Calu3 (cell line): Measurements from ENCODE around the gene CALD1. TPM values are rescaled to one million over a fixed set of nuclear protein-coding genes. Genes with fewer than 3 reads are reported as not detected.

Source experiments
- BruUV-seq: library from RNA; stranded (reverse); fragments of 400-500 nt; replicated peaks from 2 replicates; lab custom pipeline; 2021; lab: Mats Ljungman, UMichigan
- CTCF ChIA-PET: fragments of 300-600 bp; sonication (Branson Sonifier 250); formaldehyde crosslinking; loops from one replicate; lab custom pipeline; 2022; ENCODE audit warnings: antibody characterized with exemption; lab: Charles Lee
- DNase-seq: peaks from one replicate; pipeline ENCODE4 v3.0.0; 2022
- H3K27ac Mint-ChIP-seq: one replicate; pipeline ENCODE4 v1.8.0; 2022; ENCODE audit warnings: mixed read lengths; ENCODE audit not compliant: unreplicated experiment
- H3K27me3 Mint-ChIP-seq: one replicate; pipeline ENCODE4 v1.8.0; 2022; ENCODE audit warnings: mixed read lengths; ENCODE audit not compliant: unreplicated experiment
- H3K36me3 Mint-ChIP-seq: one replicate; pipeline ENCODE4 v1.8.0; 2022; ENCODE audit warnings: mild to moderate bottlenecking, moderate library complexity, mixed read lengths; ENCODE audit not compliant: insufficient read depth, unreplicated experiment
- H3K4me1 Mint-ChIP-seq: one replicate; pipeline ENCODE4 v1.8.0; 2022; ENCODE audit warnings: mild to moderate bottlenecking, low read depth, mixed read lengths; ENCODE audit not compliant: unreplicated experiment
- H3K4me3 Mint-ChIP-seq: one replicate; pipeline ENCODE4 v1.8.0; 2022; ENCODE audit warnings: mild to moderate bottlenecking, low read depth, moderate library complexity, mixed read lengths; ENCODE audit not compliant: unreplicated experiment
- H3K9me3 Mint-ChIP-seq: one replicate; pipeline ENCODE4 v1.8.0; 2022; ENCODE audit warnings: low read depth, mixed read lengths; ENCODE audit not compliant: unreplicated experiment
- intact Hi-C: fragments of 100-400 bp; cut with micrococcal nuclease; formaldehyde crosslinking; loops from one replicate; pipeline ENCODE4 v1.10.0; 2022; ENCODE audit not compliant: unreplicated experiment
- total RNA-seq: library from RNA; stranded (reverse); gene quantifications from 2 replicates; pipeline ENCODE4 v1.2.3, GENCODE V29; 2022
- TF ChIP-seq, protein P1 (sequence below): fragments of 200-600 bp; IDR thresholded peaks from one replicate; pipeline ENCODE4 v1.8.0; 2022; ENCODE audit warnings: antibody characterized with exemption; ENCODE audit not compliant: unreplicated experiment

Gene CALD1
- total RNA-seq, 1 experiment from 2014 or later: 9.3 TPM

- H3K9me3 Mint-ChIP-seq: no peaks in the 10 kb centered on the region
- DNase-seq: no peak
- intact Hi-C loops: no loop called here
- no peak overlapping the region for H3K27ac Mint-ChIP-seq
- H3K36me3 Mint-ChIP-seq: no peaks in the 10 kb centered on the region
- no peaks in the 10 kb centered on the region for H3K27me3 Mint-ChIP-seq
- BruUV-seq: no TSS peak
- TF ChIP-seq, protein P1, sequence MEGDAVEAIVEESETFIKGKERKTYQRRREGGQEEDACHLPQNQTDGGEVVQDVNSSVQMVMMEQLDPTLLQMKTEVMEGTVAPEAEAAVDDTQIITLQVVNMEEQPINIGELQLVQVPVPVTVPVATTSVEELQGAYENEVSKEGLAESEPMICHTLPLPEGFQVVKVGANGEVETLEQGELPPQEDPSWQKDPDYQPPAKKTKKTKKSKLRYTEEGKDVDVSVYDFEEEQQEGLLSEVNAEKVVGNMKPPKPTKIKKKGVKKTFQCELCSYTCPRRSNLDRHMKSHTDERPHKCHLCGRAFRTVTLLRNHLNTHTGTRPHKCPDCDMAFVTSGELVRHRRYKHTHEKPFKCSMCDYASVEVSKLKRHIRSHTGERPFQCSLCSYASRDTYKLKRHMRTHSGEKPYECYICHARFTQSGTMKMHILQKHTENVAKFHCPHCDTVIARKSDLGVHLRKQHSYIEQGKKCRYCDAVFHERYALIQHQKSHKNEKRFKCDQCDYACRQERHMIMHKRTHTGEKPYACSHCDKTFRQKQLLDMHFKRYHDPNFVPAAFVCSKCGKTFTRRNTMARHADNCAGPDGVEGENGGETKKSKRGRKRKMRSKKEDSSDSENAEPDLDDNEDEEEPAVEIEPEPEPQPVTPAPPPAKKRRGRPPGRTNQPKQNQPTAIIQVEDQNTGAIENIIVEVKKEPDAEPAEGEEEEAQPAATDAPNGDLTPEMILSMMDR: no peak
- H3K4me1 Mint-ChIP-seq: peaks cover 4% of the 10 kb centered on the region
- H3K4me3 Mint-ChIP-seq: no peak overlapping the region
- CTCF ChIA-PET: no interaction called here
Measured at GRCh38 chr7:134905375-134905774, 125.9 kb downstream of the CALD1 start.

DNA sequence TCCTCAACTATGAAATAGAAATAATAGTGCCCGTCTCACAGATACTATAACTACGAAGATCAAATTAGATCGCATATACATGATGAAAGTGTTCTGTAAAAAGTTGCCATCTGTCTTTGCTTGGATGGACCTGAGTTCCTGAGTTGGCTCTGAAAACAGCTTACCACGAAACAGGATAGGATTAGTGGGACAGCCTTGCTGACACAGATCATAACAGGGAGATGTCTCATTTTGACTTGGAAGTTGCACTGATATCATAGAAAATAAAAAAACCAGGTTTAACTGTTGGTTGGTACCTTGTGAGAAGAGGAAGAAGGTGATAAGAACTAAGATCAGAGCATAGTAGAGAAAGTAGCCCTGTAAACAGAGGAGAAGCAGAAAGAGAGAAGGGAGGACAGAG, 127.6 kb downstream of the CALD1 start:
- TF ChIP-seq, protein P1: no peak
- Mint-ChIP-seq H3K4me3 (no peak overlapping the region), H3K4me1 (peaks cover 16% of the 10 kb centered on the region), H3K36me3 (no peaks in the 10 kb centered on the region), H3K27me3 (no peaks in the 10 kb centered on the region), H3K9me3 (no peaks in the 10 kb centered on the region), H3K27ac (no peak overlapping the region)
- CTCF ChIA-PET: no interaction called here
- no TSS peak for BruUV-seq
- DNase-seq: no peak
- intact Hi-C loops: no loop called here

DNA sequence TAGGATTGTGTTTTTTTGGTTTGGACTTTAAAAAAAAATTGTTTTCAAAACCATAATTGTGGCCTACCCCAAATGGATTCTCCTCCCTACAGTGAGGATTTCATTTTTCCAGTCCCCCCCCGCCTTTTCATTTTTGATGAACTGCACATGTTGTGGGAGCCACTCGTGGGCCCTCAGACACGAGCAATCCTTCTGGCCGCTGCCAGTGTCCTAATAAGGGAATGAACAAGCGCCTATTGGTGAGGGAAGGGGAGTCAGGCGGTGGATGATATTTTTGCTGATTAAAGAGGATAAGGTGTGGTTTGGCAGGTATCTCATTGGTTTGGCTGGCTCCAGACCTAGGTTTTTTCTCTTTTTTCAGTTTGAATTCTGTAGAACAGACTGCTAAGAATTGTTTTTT, 128.2 kb downstream of the CALD1 start:
- H3K27ac Mint-ChIP-seq: no peak overlapping the region
- DNase-seq: no peak
- CTCF ChIA-PET: interaction anchor here (0.6 kb wide), 1 partner anchor 1622 kb away, joined by 4 read pairs; no protein-coding TSS in a partner anchor
- H3K4me3 Mint-ChIP-seq: no peak overlapping the region
- no TSS peak for BruUV-seq
- intact Hi-C loops: no loop called here
- TF ChIP-seq, protein P1: no peak
- H3K4me1 Mint-ChIP-seq: peaks cover 16% of the 10 kb centered on the region
- H3K36me3 Mint-ChIP-seq: no peaks in the 10 kb centered on the region
- no peaks in the 10 kb centered on the region for H3K27me3 Mint-ChIP-seq
- no peaks in the 10 kb centered on the region for H3K9me3 Mint-ChIP-seq

DNA sequence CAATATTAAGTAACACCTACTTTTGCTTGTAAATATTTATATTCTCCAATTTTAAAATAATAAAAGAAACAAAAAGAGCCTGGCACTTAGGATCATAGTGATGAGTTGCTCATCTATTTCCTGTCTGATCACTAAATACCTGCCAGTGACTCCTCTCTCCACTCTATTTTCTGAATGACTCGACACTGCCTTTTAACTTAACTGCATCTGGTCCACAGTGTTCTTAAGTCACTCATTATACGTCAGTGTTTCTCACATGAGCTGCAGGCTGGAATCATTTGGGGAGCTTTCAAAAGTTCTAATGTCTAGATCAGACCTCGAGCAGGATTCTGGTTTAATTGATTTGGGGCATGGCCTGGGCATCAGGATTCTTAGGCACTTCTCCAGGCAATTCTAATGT, 128.9 kb downstream of the CALD1 start:
- peaks cover 16% of the 10 kb centered on the region for H3K4me1 Mint-ChIP-seq
- CTCF ChIA-PET: interaction anchor here (0.6 kb wide), 1 partner anchor 1623 kb away, joined by 4 read pairs; no protein-coding TSS in a partner anchor
- no peaks in the 10 kb centered on the region for H3K9me3 Mint-ChIP-seq

More for the DNA sequence above, 128.9 kb downstream of the CALD1 start:
- intact Hi-C loops: no loop called here
- Mint-ChIP-seq H3K27ac (no peak overlapping the region), H3K4me3 (no peak overlapping the region), H3K27me3 (no peaks in the 10 kb centered on the region), H3K36me3 (no peaks in the 10 kb centered on the region)
- BruUV-seq: no TSS peak
- TF ChIP-seq, protein P1: no peak
- DNase-seq: no peak
